ENCODE results near the gene RNF208. TPM values are rescaled to one million over a fixed set of nuclear protein-coding genes. Genes with fewer than 3 reads are reported as not detected.
A peak's percentile ranks its signal among the peaks of the same experiment; 100 is the strongest.

Gene RNF208
- total and polyA plus RNA-seq, 4 donors: 0.28 to 7.1 (median 2.6) TPM

- TF ChIP-seq CTCF (IDR thresholded peaks at IDR 0.05; ENCODE audit: low read depth, low read length, missing input control) (no peak), ZBTB33 (IDR thresholded peaks at IDR 0.05) (no peak)
These were observed 47.3 kb upstream of the RNF208 start (continued) for GRCh38 chr9:137269231-137269772.

GRCh38 chr9:137268538-137269201 is 46.6 kb upstream of the RNF208 start:
- Histone ChIP-seq H3K9ac (ENCODE audit: low read depth in 1 of 2, low read length in 2 of 2) (no peak overlapping the region), H3K36me3 (ENCODE audit: control insufficient read depth in 4 of 4, insufficient read depth in 3 of 4, low read depth in 1 of 4, low read length in 3 of 4) (peaks cover 2 to 18% (median 13%) of the 10 kb centered on the region in 4 donors), H3K27ac (ENCODE audit: low read depth in 1 of 2, low read length in 2 of 2) (peak overlapping the region; percentile 59 to 69), H3K9me3 (ENCODE audit: control insufficient read depth in 4 of 4, low read length in 3 of 4) (no peaks in the 10 kb centered on the region), H3K4me3 (ENCODE audit: low read depth in 1 of 3, low read length in 3 of 3) (peak overlapping the region in 1 of 3 donors; percentile 12), H3K27me3 (ENCODE audit: control insufficient read depth in 4 of 4, insufficient read depth in 4 of 4, low read length in 3 of 4) (no peaks in the 10 kb centered on the region), H3K4me1 (ENCODE audit: control insufficient read depth in 4 of 4, insufficient read depth in 4 of 4, low read length in 3 of 4) (peaks cover 9 to 39% (median 23%) of the 10 kb centered on the region in 4 donors)
- TF ChIP-seq GABPA (IDR thresholded peaks at IDR 0.05 in 1 of 2, conservative IDR thresholded peaks at IDR 0.05 in 1 of 2): no peak
- no peak for TF ChIP-seq FOXA1 (IDR thresholded peaks at IDR 0.05)
- peak; percentile 95 for TF ChIP-seq NR2F2 (IDR thresholded peaks at IDR 0.05)
- TF ChIP-seq REST (IDR thresholded peaks at IDR 0.05): no peak
- peak; percentile 6 for TF ChIP-seq SP1 (IDR thresholded peaks at IDR 0.05)
- TF ChIP-seq EGR1 (IDR thresholded peaks at IDR 0.05; ENCODE audit: low read depth in 2 of 2): no peak
- TF ChIP-seq RXRA (IDR thresholded peaks at IDR 0.05): peak in 1 of 2 donors; percentile 14
- TF ChIP-seq HNF4A (conservative IDR thresholded peaks at IDR 0.05): no peak
- TF ChIP-seq ATF3 (IDR thresholded peaks at IDR 0.05): no peak
- no peak for TF ChIP-seq TAF1 (conservative IDR thresholded peaks at IDR 0.05)
- DNase-seq (ENCODE audit: low spot score): no peak
- 66% methylated on average over 19 of the region's 19 CpGs for WGBS
